Endothelial cell of umbilical vein (primary cell): ENCODE measurements around the gene GALNT9. TPM values are rescaled to one million over a fixed set of nuclear protein-coding genes. Genes with fewer than 3 reads are reported as not detected.

Experiments
- BruUV-seq: library from RNA; stranded (reverse); fragments of 400-500 nt; replicated peaks from 2 replicates; lab custom pipeline; 2021; lab: Mats Ljungman, UMichigan
- CTCF ChIA-PET: fragments of 300-600, 350-600 bp; sonication (Branson Sonifier 250); formaldehyde crosslinking; loops from one replicate; lab custom pipeline; 2021; ENCODE audit warnings: antibody characterized with exemption, inconsistent platforms; lab: Charles Lee
- POLR2A ChIA-PET: fragments of 300-600, 350-600 bp; sonication (Branson Sonifier 250); formaldehyde crosslinking; loops from one replicate; lab custom pipeline; 2021; ENCODE audit warnings: antibody characterized with exemption, inconsistent platforms; lab: Charles Lee
- DNase-seq: peaks from one replicate; pipeline ENCODE4 v3.0.0-alpha.2; 2011; ENCODE audit warnings: low read depth, low spot score
- FAIRE-seq: peaks from 2 replicates; lab custom pipeline; 2011; peaks lifted over from hg19 to GRCh38; lab: Jason Lieb, UNC
- H2AFZ ChIP-seq: 2 replicates; pipeline ENCODE4 v1.6.0; 2012; ENCODE audit warnings: low read depth, low read length, control low read depth, inconsistent platforms
- H3K27ac ChIP-seq: 2 replicates; pipeline ENCODE4 v1.5.1; 2011; ENCODE audit warnings: low read depth, mild to moderate bottlenecking, control low read depth, low read length, moderate library complexity; ENCODE audit not compliant: insufficient read depth
- H3K27me3 ChIP-seq, 2 experiments: 2 replicates each; pipeline versions ENCODE4 v1.6.0 to v1.6.1; 2011; ENCODE audit warnings: low read length in 2 of 2, mixed read lengths in 1 of 2; ENCODE audit not compliant: control insufficient read depth in 2 of 2, insufficient read depth in 2 of 2
- H3K36me3 ChIP-seq, 2 experiments: 2 replicates in 1 of 2; 3 replicates in 1 of 2; pipeline ENCODE4 v1.5.1; 2011; ENCODE audit warnings: low read length in 2 of 2, mild to moderate bottlenecking in 1 of 2, moderate library complexity in 1 of 2; ENCODE audit not compliant: control insufficient read depth in 2 of 2, insufficient read depth in 2 of 2; ENCODE audit errors: extremely low read depth in 1 of 2
- H3K4me1 ChIP-seq: 3 replicates; pipeline ENCODE4 v1.5.1; 2011; ENCODE audit warnings: mild to moderate bottlenecking, low read length; ENCODE audit not compliant: control insufficient read depth, insufficient read depth; ENCODE audit errors: extremely low read depth
- H3K4me2 ChIP-seq: 2 replicates; pipeline ENCODE4 v1.6.1; 2011; ENCODE audit warnings: low read length, control low read depth, mixed read lengths; ENCODE audit not compliant: insufficient read depth
- H3K4me3 ChIP-seq, 3 experiments: fragments of 200-600 bp in 1 of 3; sonication (generic), shearing (Covaris generic) in 1 of 3; replicated peaks in 1 of 3; 2 replicates each; pipeline ENCODE4 v1.5.1; 2011 to 2016; ENCODE audit warnings: control low read depth in 3 of 3, low read length in 3 of 3, mild to moderate bottlenecking in 2 of 3, inconsistent platforms in 1 of 3, low read depth in 1 of 3, moderate library complexity in 1 of 3; ENCODE audit not compliant: insufficient read depth in 1 of 3
- H3K79me2 ChIP-seq: 2 replicates; pipeline ENCODE4 v1.6.0; 2012; ENCODE audit warnings: low read length, inconsistent platforms; ENCODE audit not compliant: control insufficient read depth, insufficient read depth
- H3K9ac ChIP-seq: replicated peaks from 2 replicates; pipeline ENCODE3; 2011; ENCODE audit warnings: low read length, control low read depth; ENCODE audit not compliant: insufficient read depth; ENCODE audit errors: extremely low read depth
- H3K9me1 ChIP-seq: replicated peaks from 3 replicates; pipeline ENCODE4 v1.6.0; 2011; ENCODE audit warnings: mild to moderate bottlenecking, low read length; ENCODE audit not compliant: control insufficient read depth, insufficient read depth; ENCODE audit errors: extremely low read depth
- H3K9me3 ChIP-seq: replicated peaks from 2 replicates; pipeline ENCODE4 v1.5.1; 2012; ENCODE audit warnings: low read length, inconsistent platforms; ENCODE audit not compliant: control insufficient read depth, insufficient read depth
- H4K20me1 ChIP-seq: replicated peaks from 2 replicates; pipeline ENCODE3; 2011; ENCODE audit warnings: mild to moderate bottlenecking, low read length; ENCODE audit not compliant: control insufficient read depth, insufficient read depth; ENCODE audit errors: extremely low read depth
- EZH2 ChIP-seq: IDR thresholded peaks from 2 replicates; pipeline ENCODE4 v1.6.1; 2012; ENCODE audit warnings: borderline replicate concordance, low read depth, mild to moderate bottlenecking, moderate library complexity, low read length, inconsistent platforms; ENCODE audit not compliant: severe bottlenecking
- FOS ChIP-seq: IDR thresholded peaks from 2 replicates; pipeline ENCODE4 v1.6.1; 2011; ENCODE audit warnings: mild to moderate bottlenecking, low read length, moderate library complexity, borderline replicate concordance; ENCODE audit not compliant: insufficient read depth
- GATA2 ChIP-seq: IDR thresholded peaks from 2 replicates; pipeline ENCODE4 v1.7.0; 2011; ENCODE audit warnings: low read depth, mild to moderate bottlenecking, moderate library complexity, mixed read lengths, low read length; ENCODE audit not compliant: insufficient read length, insufficient read depth
- JUN ChIP-seq: IDR thresholded peaks from 2 replicates; pipeline ENCODE4 v1.6.1; 2011; ENCODE audit warnings: borderline replicate concordance, low read depth; ENCODE audit not compliant: insufficient read length, insufficient read depth
- MYC ChIP-seq: IDR thresholded peaks from one replicate; pipeline ENCODE4 v1.6.1; 2011; ENCODE audit warnings: mild to moderate bottlenecking, low read depth, low read length
- POLR2A ChIP-seq: IDR thresholded peaks from 2 replicates; pipeline ENCODE4 v1.6.1; 2012; ENCODE audit warnings: low read depth, mild to moderate bottlenecking, control low read depth, low read length
- POLR2AphosphoS5 ChIP-seq: IDR thresholded peaks from 2 replicates; pipeline ENCODE4 v1.6.1; 2012; ENCODE audit warnings: low read depth, mild to moderate bottlenecking, control low read depth, low read length, moderate library complexity; ENCODE audit not compliant: insufficient read depth
- dilution Hi-C: fragments of 300-500 bp; cut with MboI; formaldehyde crosslinking; loops from one replicate; pipeline ENCODE4 v1.15.0; 2019; ENCODE audit warnings: low sequenced_read_pairs; ENCODE audit not compliant: extremely low pct_ligation_motif_present
- intact Hi-C: fragments of 100-400 bp; cut with micrococcal nuclease; formaldehyde crosslinking; loops from one replicate; pipeline ENCODE4 v1.10.0; 2022
- polyA plus RNA-seq, 4 experiments: library from polyadenylated mRNA; depleted of rRNA in 3 of 4; stranded (reverse) in 3 of 4; unstranded in 1 of 4; fragments of >200 nt; gene quantifications; 2 replicates each; pipeline versions ENCODE4 v1.2.1 to v1.2.3, GENCODE V29; 2011 to 2012; ENCODE audit warnings: missing spikeins in 1 of 4
- total RNA-seq: library from RNA; stranded (reverse); gene quantifications from 2 replicates; pipeline ENCODE4 v1.2.3, GENCODE V29; 2021
- TF ChIP-seq, protein P1 (sequence below): IDR thresholded peaks from 2 replicates; pipeline ENCODE4 v1.6.1; 2011; ENCODE audit not compliant: insufficient read depth, insufficient read length
- TF ChIP-seq, protein P2 (sequence below), 2 donors: IDR thresholded peaks; 1 replicate in 1 of 2; 2 replicates in 1 of 2; pipeline ENCODE4 v1.5.1; 2011; ENCODE audit warnings: low read length in 2 of 2, mild to moderate bottlenecking in 2 of 2, moderate library complexity in 2 of 2, control low read depth in 1 of 2, inconsistent platforms in 1 of 2, low read depth in 1 of 2; ENCODE audit not compliant: insufficient read depth in 1 of 2; ENCODE audit errors: extremely low read depth in 1 of 2

The GALNT9 gene
- total and polyA plus RNA-seq, 2 donors (not counting 3 experiments of a cell fraction or from before 2014, with no cell fraction given), result 0.14 to 0.73 TPM

- intact Hi-C loops, result no loop called here
- POLR2A ChIA-PET, result no interaction called here
These were observed 30.6 kb upstream of the GALNT9 start for GRCh38 chr12:132359971-132360370.

More at GRCh38 chr12:132359971-132360370, 30.6 kb upstream of the GALNT9 start:
- H3K9me3 ChIP-seq, result no peaks in the 10 kb centered on the region
- CTCF ChIA-PET, result interaction anchor here (1.0 kb wide), 1 partner anchor 14 kb away, joined by 3 read pairs; no protein-coding TSS in a partner anchor
- H3K4me2 ChIP-seq, result no peak overlapping the region
- no peaks in the 10 kb centered on the region for H3K9me1 ChIP-seq
- no peaks in the 10 kb centered on the region for H4K20me1 ChIP-seq
- H3K27me3 ChIP-seq, result no peaks in the 10 kb centered on the region
- DNase-seq, result no peak
- BruUV-seq, result no TSS peak
- no peak overlapping the region for H2AFZ ChIP-seq
- no peak overlapping the region for H3K4me3 ChIP-seq
- dilution Hi-C loops, result no loop called here
- no peak overlapping the region for H3K9ac ChIP-seq
- H3K79me2 ChIP-seq, result no peaks in the 10 kb centered on the region
- FAIRE-seq, result no peak
- TF ChIP-seq POLR2A (no peak), JUN (no peak), MYC (no peak), GATA2 (no peak), EZH2 (no peak), FOS (no peak), POLR2AphosphoS5 (no peak)
- TF ChIP-seq, protein P1, sequence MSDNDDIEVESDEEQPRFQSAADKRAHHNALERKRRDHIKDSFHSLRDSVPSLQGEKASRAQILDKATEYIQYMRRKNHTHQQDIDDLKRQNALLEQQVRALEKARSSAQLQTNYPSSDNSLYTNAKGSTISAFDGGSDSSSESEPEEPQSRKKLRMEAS, result no peak
- TF ChIP-seq, protein P2, sequence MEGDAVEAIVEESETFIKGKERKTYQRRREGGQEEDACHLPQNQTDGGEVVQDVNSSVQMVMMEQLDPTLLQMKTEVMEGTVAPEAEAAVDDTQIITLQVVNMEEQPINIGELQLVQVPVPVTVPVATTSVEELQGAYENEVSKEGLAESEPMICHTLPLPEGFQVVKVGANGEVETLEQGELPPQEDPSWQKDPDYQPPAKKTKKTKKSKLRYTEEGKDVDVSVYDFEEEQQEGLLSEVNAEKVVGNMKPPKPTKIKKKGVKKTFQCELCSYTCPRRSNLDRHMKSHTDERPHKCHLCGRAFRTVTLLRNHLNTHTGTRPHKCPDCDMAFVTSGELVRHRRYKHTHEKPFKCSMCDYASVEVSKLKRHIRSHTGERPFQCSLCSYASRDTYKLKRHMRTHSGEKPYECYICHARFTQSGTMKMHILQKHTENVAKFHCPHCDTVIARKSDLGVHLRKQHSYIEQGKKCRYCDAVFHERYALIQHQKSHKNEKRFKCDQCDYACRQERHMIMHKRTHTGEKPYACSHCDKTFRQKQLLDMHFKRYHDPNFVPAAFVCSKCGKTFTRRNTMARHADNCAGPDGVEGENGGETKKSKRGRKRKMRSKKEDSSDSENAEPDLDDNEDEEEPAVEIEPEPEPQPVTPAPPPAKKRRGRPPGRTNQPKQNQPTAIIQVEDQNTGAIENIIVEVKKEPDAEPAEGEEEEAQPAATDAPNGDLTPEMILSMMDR (IDR thresholded peaks at IDR 0.05; ENCODE audit: extremely low read depth in 1 of 2, insufficient read depth in 1 of 2, low read depth in 1 of 2, low read length in 2 of 2), result no peak
- no peak overlapping the region for H3K27ac ChIP-seq
- H3K4me1 ChIP-seq, result no peaks in the 10 kb centered on the region
- H3K36me3 ChIP-seq, result no peaks in the 10 kb centered on the region
